ENCODE results near the gene EMILIN3.
A peak's percentile ranks its signal among the peaks of the same experiment; 100 is the strongest.

GRCh38 chr20:41411391-41411847 lies 44.8 kb upstream of the EMILIN3 start:
- TF ChIP-seq EZH2 (IDR thresholded peaks at IDR 0.05; ENCODE audit: borderline replicate concordance, low read depth, low read length, severe bottlenecking) (no peak), CTCF (IDR thresholded peaks at IDR 0.05; ENCODE audit: extremely low read depth in 1 of 2, insufficient read depth in 1 of 2, low read depth in 1 of 2, low read length in 2 of 2) (peak; percentile 12 to 19), GATA2 (IDR thresholded peaks at IDR 0.05; ENCODE audit: insufficient read depth, insufficient read length, low read depth, low read length) (no peak), POLR2AphosphoS5 (IDR thresholded peaks at IDR 0.05; ENCODE audit: insufficient read depth, low read depth, low read length) (no peak), MYC (IDR thresholded peaks at IDR 0.05; ENCODE audit: low read depth, low read length) (no peak), POLR2A (IDR thresholded peaks at IDR 0.05; ENCODE audit: low read depth, low read length) (no peak), JUN (IDR thresholded peaks at IDR 0.05; ENCODE audit: borderline replicate concordance, insufficient read depth, insufficient read length, low read depth) (no peak)
- TF ChIP-seq, protein P1, sequence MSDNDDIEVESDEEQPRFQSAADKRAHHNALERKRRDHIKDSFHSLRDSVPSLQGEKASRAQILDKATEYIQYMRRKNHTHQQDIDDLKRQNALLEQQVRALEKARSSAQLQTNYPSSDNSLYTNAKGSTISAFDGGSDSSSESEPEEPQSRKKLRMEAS (IDR thresholded peaks at IDR 0.05; ENCODE audit: insufficient read depth, insufficient read length), result no peak
